A673 (cell line): Measurements from ENCODE around the gene NOTCH2NLA.
"Not testable (repeated sequence)": the region's sequence is repeated elsewhere in the genome, so short reads cannot be mapped to it uniquely, and the experiment has no call there.

Experiments used
- CTCF ChIP-seq: fragments of 300-800, 200-600 bp; sonication (generic); conservative IDR thresholded peaks from 2 replicates; pipeline ENCODE4 v1.5.1; 2017; ENCODE audit warnings: low read depth, mild to moderate bottlenecking, antibody characterized with exemption, low read length, moderate library complexity, mixed read lengths
- EZH2 ChIP-seq: fragments of 200-600 bp; sonication (generic); IDR thresholded peaks from 2 replicates; pipeline ENCODE4 v1.6.1; 2017; ENCODE audit warnings: borderline replicate concordance, low read depth, mild to moderate bottlenecking, mixed read lengths, antibody characterized with exemption, low read length; ENCODE audit not compliant: poor library complexity, severe bottlenecking

GRCh38 chr1:146273194-146273593 lies 44.4 kb upstream of the NOTCH2NLA start:
- TF ChIP-seq EZH2, CTCF: not testable (repeated sequence)
